Stomach (tissue), 9 donors: ENCODE results near the gene ANXA5. TPM values are rescaled to one million over a fixed set of nuclear protein-coding genes. Genes with fewer than 3 reads are reported as not detected.
"Not testable (repeated sequence)": the region's sequence is repeated elsewhere in the genome, so short reads cannot be mapped to it uniquely, and the experiment has no call there.

ENCODE experiments used
- DNase-seq, 2 donors: peaks; one replicate each; pipeline versions ENCODE4 v3.0.0 to v3.0.0-alpha.2; 2013 to 2019
- H3K27ac ChIP-seq, 5 donors: fragments of 200-600 bp in 4 of 5; sonication (generic) in 4 of 5; one replicate each; pipeline ENCODE4 v1.5.1; 2013 to 2019; ENCODE audit warnings: mild to moderate bottlenecking in 1 of 5, moderate library complexity in 1 of 5
- H3K27me3 ChIP-seq, 3 donors: fragments of 200-600 bp; sonication (generic); one replicate each; pipeline ENCODE4 v1.5.1; 2017 to 2019; ENCODE audit warnings: mixed run types in 1 of 3
- H3K36me3 ChIP-seq, 4 donors: fragments of 200-600 bp; sonication (generic); 1 replicate in 3 of 4; 2 replicates in 1 of 4; pipeline ENCODE4 v1.5.1; 2016 to 2019
- H3K4me1 ChIP-seq, 4 donors: fragments of 200-600 bp; sonication (generic); one replicate each; pipeline ENCODE4 v1.5.1; 2016 to 2019
- H3K4me3 ChIP-seq, 4 donors: fragments of 200-600 bp; sonication (generic) in 3 of 4; one replicate each; pipeline ENCODE4 v1.5.1; 2016 to 2019; ENCODE audit warnings: mild to moderate bottlenecking in 1 of 4
- H3K9me3 ChIP-seq, 4 donors: fragments of 200-600 bp; sonication (generic); one replicate each; pipeline ENCODE4 v1.5.1; 2016 to 2019
- EP300 ChIP-seq: sonication (generic); formaldehyde crosslinking; IDR thresholded peaks from one replicate; pipeline ENCODE4 v1.6.1; 2017; ENCODE audit warnings: antibody characterized with exemption
- POLR2A ChIP-seq, 4 donors: fragments of 450-650 bp; IDR thresholded peaks; one replicate each; pipeline ENCODE4 v1.6.1; 2016; ENCODE audit warnings: antibody characterized with exemption in 4 of 4, control low read depth in 2 of 4, mild to moderate bottlenecking in 1 of 4, moderate library complexity in 1 of 4
- POLR2AphosphoS5 ChIP-seq, 3 donors: sonication (generic); formaldehyde crosslinking; IDR thresholded peaks; one replicate each; pipeline ENCODE4 v1.6.1; 2016; ENCODE audit warnings: antibody characterized with exemption in 3 of 3
- WGBS, 5 donors: extraction: QIAGEN DNeasy Blood & Tissue Kit in 3 of 5; methylation state at CpG; one replicate each; pipeline versions ENCODE4 v1.1.5 to v1.1.7; 2013 to 2018; 5-methylcytosine and 5-hydroxymethylcytosine counted together
- intact Hi-C: fragments of 100-400 bp; cut with DNase I; formaldehyde crosslinking; loops from one replicate; pipeline ENCODE4 v1.15.1; 2023; ENCODE audit warnings: low total_unique reads
- polyA plus RNA-seq, 3 donors: library from polyadenylated mRNA; stranded (reverse); fragments of 200-250 nt; gene quantifications; one replicate each; pipeline ENCODE4 v1.2.3, GENCODE V29; 2013
- total RNA-seq, 5 donors: library from RNA; depleted of rRNA; stranded (reverse); fragments of >200 nt; gene quantifications; one replicate each; pipeline versions ENCODE4 v1.1.0 to v1.2.3, GENCODE V29; 2014 to 2016
- TF ChIP-seq, protein P1 (sequence below), 7 experiments: fragments of 450-650 bp in 4 of 7; fragments of 200-600 bp in 3 of 7; sonication (generic) in 3 of 7; IDR thresholded peaks; one replicate each; pipeline ENCODE4 v1.5.1; 2016 to 2019; ENCODE audit warnings: antibody characterized with exemption in 7 of 7, control low read depth in 2 of 7, mild to moderate bottlenecking in 1 of 7
- donor health status: healthy with polysubstance abuse.
- donor health status: Bipolar disorder and iron deficiency.
- donor health status: healthy.

Gene ANXA5
- total and polyA plus RNA-seq, 8 donors: 77.9 to 368 (median 144) TPM

- Histone ChIP-seq H3K36me3 (no peaks in the 10 kb centered on the region), H3K27me3 (no peaks in the 10 kb centered on the region), H3K4me3 (no peak overlapping the region), H3K4me1 (no peaks in the 10 kb centered on the region), H3K27ac (no peak overlapping the region), H3K9me3 (no peaks in the 10 kb centered on the region)
- peak in 1 of 2 donors; percentile 70 for DNase-seq
- intact Hi-C loops: loop anchor here (10.0 kb wide), 1 partner anchor 272 kb away; no protein-coding TSS in a partner anchor
- 51 to 70% (median 60%) methylated on average over 5 of the region's 5 CpGs for WGBS, 5 donors
- TF ChIP-seq EP300: no peak
- TF ChIP-seq, protein P1, sequence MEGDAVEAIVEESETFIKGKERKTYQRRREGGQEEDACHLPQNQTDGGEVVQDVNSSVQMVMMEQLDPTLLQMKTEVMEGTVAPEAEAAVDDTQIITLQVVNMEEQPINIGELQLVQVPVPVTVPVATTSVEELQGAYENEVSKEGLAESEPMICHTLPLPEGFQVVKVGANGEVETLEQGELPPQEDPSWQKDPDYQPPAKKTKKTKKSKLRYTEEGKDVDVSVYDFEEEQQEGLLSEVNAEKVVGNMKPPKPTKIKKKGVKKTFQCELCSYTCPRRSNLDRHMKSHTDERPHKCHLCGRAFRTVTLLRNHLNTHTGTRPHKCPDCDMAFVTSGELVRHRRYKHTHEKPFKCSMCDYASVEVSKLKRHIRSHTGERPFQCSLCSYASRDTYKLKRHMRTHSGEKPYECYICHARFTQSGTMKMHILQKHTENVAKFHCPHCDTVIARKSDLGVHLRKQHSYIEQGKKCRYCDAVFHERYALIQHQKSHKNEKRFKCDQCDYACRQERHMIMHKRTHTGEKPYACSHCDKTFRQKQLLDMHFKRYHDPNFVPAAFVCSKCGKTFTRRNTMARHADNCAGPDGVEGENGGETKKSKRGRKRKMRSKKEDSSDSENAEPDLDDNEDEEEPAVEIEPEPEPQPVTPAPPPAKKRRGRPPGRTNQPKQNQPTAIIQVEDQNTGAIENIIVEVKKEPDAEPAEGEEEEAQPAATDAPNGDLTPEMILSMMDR (IDR thresholded peaks at IDR 0.05): peak in 4 of 7 experiments; percentile 9 to 53 (median 42)
Measured at GRCh38 chr4:121736735-121737351, 40.1 kb upstream of the ANXA5 start.

- no peaks in the 10 kb centered on the region for H3K27me3 ChIP-seq
- no peak overlapping the region for H3K27ac ChIP-seq
- no peak for DNase-seq
- H3K9me3 ChIP-seq: no peaks in the 10 kb centered on the region
- 73 to 95% (median 88%) methylated on average over 1 of the region's 1 CpG for WGBS, 5 donors
- no peak overlapping the region for H3K4me3 ChIP-seq
- TF ChIP-seq EP300 (no peak), POLR2A (IDR thresholded peaks at IDR 0.05) (no peak), POLR2AphosphoS5 (IDR thresholded peaks at IDR 0.05) (no peak)
- TF ChIP-seq, protein P1 (IDR thresholded peaks at IDR 0.05): no peak
- no peaks in the 10 kb centered on the region for H3K4me1 ChIP-seq
- intact Hi-C loops: loop anchor here (10.0 kb wide), 1 partner anchor 270 kb away; no protein-coding TSS in a partner anchor
- H3K36me3 ChIP-seq: no peaks in the 10 kb centered on the region
Measured at GRCh38 chr4:121734571-121734970, 37.8 kb upstream of the ANXA5 start.

DNA sequence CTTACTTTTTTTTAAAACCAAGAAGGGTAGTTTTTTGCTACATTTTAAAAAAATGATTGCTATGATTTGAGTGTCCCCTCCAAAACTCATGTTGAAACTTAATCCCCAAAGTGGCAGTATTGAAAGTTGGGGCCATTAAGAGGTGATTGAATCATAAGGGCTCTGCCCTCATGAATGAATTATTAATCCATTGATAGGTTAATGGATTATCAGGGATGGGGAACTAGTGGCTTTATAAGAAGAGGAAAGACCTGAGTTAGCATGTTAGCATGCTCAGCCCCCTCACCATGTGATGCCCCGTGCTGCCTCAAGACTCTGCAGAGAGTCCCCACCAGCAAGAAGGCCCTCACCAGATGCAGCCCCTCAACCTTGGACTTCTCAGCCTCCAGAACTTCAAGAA lies 37.2 kb upstream of the ANXA5 start:
- Histone ChIP-seq H3K27ac (no peak overlapping the region), H3K9me3 (no peaks in the 10 kb centered on the region), H3K4me3 (no peak overlapping the region), H3K4me1 (no peaks in the 10 kb centered on the region), H3K36me3 (no peaks in the 10 kb centered on the region), H3K27me3 (no peaks in the 10 kb centered on the region)
- TF ChIP-seq, protein P1 (IDR thresholded peaks at IDR 0.05): no peak
- TF ChIP-seq EP300 (no peak), POLR2AphosphoS5 (IDR thresholded peaks at IDR 0.05) (no peak), POLR2A (IDR thresholded peaks at IDR 0.05) (no peak)
- WGBS, 5 donors: 85 to 100% (median 91%) methylated on average over 1 of the region's 1 CpG
- intact Hi-C loops: loop anchor here (10.0 kb wide), 1 partner anchor 269 kb away; no protein-coding TSS in a partner anchor
- no peak for DNase-seq

- H3K27me3 ChIP-seq, H3K4me3 ChIP-seq, DNase-seq, H3K4me1 ChIP-seq, H3K27ac ChIP-seq, H3K36me3 ChIP-seq, H3K9me3 ChIP-seq: not testable (repeated sequence)
- WGBS, 5 donors: 93 to 100% (median 99%) methylated on average over 2 of the region's 2 CpGs
- intact Hi-C loops: loop anchor here (10.0 kb wide), 1 partner anchor 265 kb away; no protein-coding TSS in a partner anchor
Measured at GRCh38 chr4:121729753-121730152, 33.0 kb upstream of the ANXA5 start.

GRCh38 chr4:121728798-121729226 lies 32.0 kb upstream of the ANXA5 start:
- 43 to 68% (median 56%) methylated on average over 3 of the region's 3 CpGs for WGBS, 5 donors
- intact Hi-C loops: no loop called here
- no peak for DNase-seq
- TF ChIP-seq POLR2A (IDR thresholded peaks at IDR 0.05): no peak
- no peak for TF ChIP-seq EP300
- TF ChIP-seq POLR2AphosphoS5 (IDR thresholded peaks at IDR 0.05): no peak
- TF ChIP-seq, protein P1 (IDR thresholded peaks at IDR 0.05): no peak
- H3K9me3 ChIP-seq: no peaks in the 10 kb centered on the region
- no peaks in the 10 kb centered on the region for H3K36me3 ChIP-seq
- H3K27me3 ChIP-seq: no peaks in the 10 kb centered on the region
- no peak overlapping the region for H3K4me3 ChIP-seq
- H3K27ac ChIP-seq: no peak overlapping the region
- no peaks in the 10 kb centered on the region for H3K4me1 ChIP-seq
